ENCODE data around the gene GNG14. TPM values are rescaled to one million over a fixed set of nuclear protein-coding genes. Genes with fewer than 3 reads are reported as not detected.

GNG14 gene
- total RNA-seq, 1 experiment from 2014 or later = not detected

DNA sequence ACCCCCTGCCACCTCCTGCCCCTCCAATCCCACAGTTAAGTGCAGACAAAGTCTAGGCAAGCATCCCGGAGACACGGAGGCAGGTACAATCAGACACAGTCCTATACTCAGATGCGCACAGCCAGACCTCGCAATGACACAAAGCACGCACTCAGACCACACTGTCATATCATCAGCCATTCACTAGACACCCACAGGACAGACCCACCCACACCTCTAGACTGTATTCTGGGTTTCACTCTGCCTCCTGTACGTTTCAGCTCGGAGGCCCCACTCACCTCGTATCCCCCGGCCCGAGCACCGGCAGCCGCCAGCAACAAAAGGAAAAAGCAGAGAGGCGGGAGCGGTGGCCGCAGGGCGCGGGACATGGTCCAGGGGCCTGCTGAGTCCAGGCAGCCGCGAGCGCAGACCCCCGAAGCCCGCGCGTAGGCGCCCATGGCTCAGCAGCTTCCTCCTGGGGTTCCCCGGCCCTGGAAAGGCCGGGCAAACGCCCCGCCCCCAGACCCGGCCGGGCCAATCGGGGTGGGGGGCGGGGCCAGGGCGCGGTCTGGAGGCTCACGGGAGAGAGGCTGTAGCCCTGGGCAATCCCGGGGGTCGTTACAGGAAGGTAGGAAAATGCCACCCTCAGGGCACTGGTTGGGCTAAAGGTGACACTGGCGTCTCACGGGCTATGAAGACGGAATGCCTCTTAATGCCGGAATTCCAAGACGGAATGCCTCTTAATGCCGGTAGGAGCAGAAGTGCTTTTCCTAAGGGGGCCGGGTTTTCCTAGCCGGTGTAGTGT, 21.3 kb upstream of the GNG14 start, which contains the start of the genes MAN2B1 and WDR83:
Gene MAN2B1 (minus strand): TSS at position 478 of the 784 bp plus-strand sequence. CDS start 41 bp downstream, at position 437.
Gene WDR83 (plus strand): TSS at position 543 of the 784 bp plus-strand sequence. CDS start 2,984 bp downstream, outside the sequence.
- Mint-ChIP-seq H3K4me3 (peak within 1 kb of the TSS; percentile 93 to 94), H3K9me3 (peaks cover 0 to 1% of the 10 kb centered on the region in 2 experiments; a peak in 2 of 5 replicates), H3K4me1 (peaks cover 27 to 48% of the 10 kb centered on the region in 2 experiments), H3K27ac (peak within 1 kb of the TSS; percentile 86 to 98 (median 91)), H3K27me3 (ENCODE audit: low read depth) (peaks cover 2% of the 10 kb centered on the region), H3K36me3 (ENCODE audit: insufficient read depth in 1 of 3, low read depth in 3 of 3) (peaks cover 3 to 24% (median 19%) of the 10 kb centered on the region in 3 experiments; a peak in 6 of 7 replicates)
- H3K23ac ChIP-seq (ENCODE audit: insufficient read length, low read depth, low read length) = no peak within 1 kb of the TSS
- peaks cover 24% of the 10 kb centered on the region for H3K23me2 ChIP-seq (ENCODE audit: insufficient read length, low read depth, low read length, poor library complexity, severe bottlenecking)
- H4K91ac ChIP-seq (ENCODE audit: insufficient read length, low read depth, low read length) = no peak within 1 kb of the TSS
- no peak within 1 kb of the TSS for H3K56ac ChIP-seq (ENCODE audit: insufficient read length, low read depth, low read length)
- H2AK5ac ChIP-seq (ENCODE audit: insufficient read length, low read length) = no peak within 1 kb of the TSS
- no peaks in the 10 kb centered on the region for H3K4me1 ChIP-seq (ENCODE audit: insufficient read depth, low read length)
- DNase-seq = peak; percentile 89
- peak within 1 kb of the TSS; percentile 83 for H3K9ac ChIP-seq (ENCODE audit: extremely low read depth, insufficient read length, low read length)
- H4K20me1 ChIP-seq (ENCODE audit: control insufficient read depth, insufficient read depth, insufficient read length) = no peaks in the 10 kb centered on the region
- H3K4me2 ChIP-seq (ENCODE audit: insufficient read depth, insufficient read length, low read length) = peak within 1 kb of the TSS; percentile 83
- no peak within 1 kb of the TSS for H2BK120ac ChIP-seq (ENCODE audit: low read depth, low read length, poor library complexity, severe bottlenecking)
- no CpG with 5 or more reads among the region's 46 CpGs for WGBS (ENCODE audit: extremely low coverage, insufficient read length, low lambda C conversion rate)
- no peak within 1 kb of the TSS for H2AFZ ChIP-seq (ENCODE audit: low read length)
- no peaks in the 10 kb centered on the region for H3K79me1 ChIP-seq (ENCODE audit: insufficient read depth, low read depth, low read length, poor library complexity, severe bottlenecking)
- H3K14ac ChIP-seq (ENCODE audit: insufficient read depth, low read length) = no peak within 1 kb of the TSS; the same call in 1 of the 2 replicates
- H3K18ac ChIP-seq (ENCODE audit: insufficient read length, low read depth, low read length) = no peak within 1 kb of the TSS
- H3K27me3 ChIP-seq (ENCODE audit: insufficient read depth, low read length) = no peaks in the 10 kb centered on the region
- H3T11ph ChIP-seq (ENCODE audit: low read length) = no peak within 1 kb of the TSS
- H2BK12ac ChIP-seq (ENCODE audit: insufficient read length, low read depth, low read length) = no peak within 1 kb of the TSS
- no peaks in the 10 kb centered on the region for H3K9me3 ChIP-seq (ENCODE audit: control insufficient read depth, low read depth, low read length)
- no peak within 1 kb of the TSS for H4K8ac ChIP-seq (replicated peaks; ENCODE audit: insufficient read length, low read depth, low read length)
- no peaks in the 10 kb centered on the region for H3K79me2 ChIP-seq (ENCODE audit: insufficient read depth, low read length)
- no peak for TF ChIP-seq CTCF (conservative IDR thresholded peaks at IDR 0.05)
- no peak within 1 kb of the TSS for H3K27ac ChIP-seq (ENCODE audit: insufficient read length, low read depth, low read length)
- H2BK20ac ChIP-seq (ENCODE audit: low read depth, low read length, poor library complexity, severe bottlenecking) = no peak within 1 kb of the TSS
- no peak within 1 kb of the TSS for H2BK5ac ChIP-seq (ENCODE audit: insufficient read length, low read length)
- H2BK15ac ChIP-seq (ENCODE audit: low read depth, low read length) = no peak within 1 kb of the TSS
- no peak within 1 kb of the TSS for H3K4ac ChIP-seq (ENCODE audit: low read depth, low read length)
- no peak within 1 kb of the TSS for H4K5ac ChIP-seq (ENCODE audit: insufficient read length, low read depth, low read length)
